HG03439 (cell line): ENCODE results near the gene C3orf49.
A peak's percentile ranks its signal among the peaks of the same experiment; 100 is the strongest.

Experiments used
- ATAC-seq: cut with Tn5 transposase; IDR thresholded peaks from one replicate; pipeline ENCODE4 v1.9.1; 2021; ENCODE audit warnings: mild to moderate bottlenecking, moderate library complexity; ENCODE audit not compliant: unreplicated experiment

C3orf49 gene

GRCh38 chr3:63819151-63819398 is at the start of gene C3orf49:
Gene C3orf49 (plus strand): TSS chr3:63819299. CDS start chr3:63819472, 173 bp downstream.
- no peak for ATAC-seq

GRCh38 chr3:63774781-63775180 is 44.3 kb upstream of the C3orf49 start:
- ATAC-seq, result no peak

GRCh38 chr3:63779227-63779626 is 39.9 kb upstream of the C3orf49 start:
- no peak for ATAC-seq

GRCh38 chr3:63791974-63792373 is 27.1 kb upstream of the C3orf49 start:
- no peak for ATAC-seq

GRCh38 chr3:63795438-63795837 is 23.7 kb upstream of the C3orf49 start:
- no peak for ATAC-seq

GRCh38 chr3:63798544-63798943 is 20.6 kb upstream of the C3orf49 start:
- ATAC-seq, result no peak

GRCh38 chr3:63798949-63799348 is 20.1 kb upstream of the C3orf49 start:
- no peak for ATAC-seq

GRCh38 chr3:63800097-63800496 is 19.0 kb upstream of the C3orf49 start:
- no peak for ATAC-seq

- ATAC-seq, result no peak
Measured at GRCh38 chr3:63803911-63804310, 15.2 kb upstream of the C3orf49 start.

- ATAC-seq, result no peak
Measured at GRCh38 chr3:63807961-63808565, 11.0 kb upstream of the C3orf49 start.

- no peak for ATAC-seq
Measured at GRCh38 chr3:63808633-63809032, 10.5 kb upstream of the C3orf49 start.

- no peak for ATAC-seq
Measured at GRCh38 chr3:63809607-63810006, 9.5 kb upstream of the C3orf49 start.

- ATAC-seq, result no peak
Measured at GRCh38 chr3:63814237-63814636, 4.9 kb upstream of the C3orf49 start.

- no peak for ATAC-seq
Measured at GRCh38 chr3:63817225-63817624, 1.9 kb upstream of the C3orf49 start.

GRCh38 chr3:63818282-63819150 is 583 bp upstream of the C3orf49 start:
- ATAC-seq, result peak; percentile 74

GRCh38 chr3:63824309-63824708 is 5.2 kb downstream of the C3orf49 start:
- ATAC-seq, result no peak

- no peak for ATAC-seq
Measured at GRCh38 chr3:63830526-63830925, 11.4 kb downstream of the C3orf49 start.

GRCh38 chr3:63832395-63832794 is 13.3 kb downstream of the C3orf49 start:
- no peak for ATAC-seq

GRCh38 chr3:63841704-63842103 is 22.6 kb downstream of the C3orf49 start:
- no peak for ATAC-seq

- no peak for ATAC-seq
Measured at GRCh38 chr3:63842127-63842526, 23.0 kb downstream of the C3orf49 start.

GRCh38 chr3:63845215-63845614 is 26.1 kb downstream of the C3orf49 start:
- no peak for ATAC-seq

GRCh38 chr3:63847718-63848450 is 28.8 kb downstream of the C3orf49 start:
- ATAC-seq, result no peak
